Cardiac muscle cell (in vitro differentiated cells and primary cell): ENCODE results near the gene PTF1A. TPM values are rescaled to one million over a fixed set of nuclear protein-coding genes. Genes with fewer than 3 reads are reported as not detected.
A peak's percentile ranks its signal among the peaks of the same experiment; 100 is the strongest.

ENCODE experiments used
- DNase-seq, 2 donors: peaks; one replicate each; pipeline versions ENCODE4 v3.0.0 to v3.0.0-alpha.2; 2010 to 2017; ENCODE audit warnings: low read depth in 1 of 2, low spot score in 1 of 2
- H3K27ac ChIP-seq: fragments of 200-600 bp; sonication (generic); 2 replicates; pipeline ENCODE4 v1.5.1; 2016
- H3K27me3 ChIP-seq: fragments of 200-600 bp; sonication (generic); 2 replicates; pipeline ENCODE4 v1.6.0; 2016; ENCODE audit warnings: control low read depth
- H3K36me3 ChIP-seq: fragments of 200-600 bp; sonication (generic); 2 replicates; pipeline ENCODE4 v1.5.1; 2016; ENCODE audit warnings: control low read depth
- H3K4me1 ChIP-seq: fragments of 200-600 bp; sonication (generic); 2 replicates; pipeline ENCODE4 v1.8.1; 2017; ENCODE audit warnings: low read depth, mild to moderate bottlenecking, mixed run types
- H3K4me3 ChIP-seq: fragments of 200-600 bp; sonication (generic); 2 replicates; pipeline ENCODE4 v1.5.1; 2016; ENCODE audit warnings: mild to moderate bottlenecking
- H3K9me3 ChIP-seq: fragments of 200-600 bp; sonication (generic); 2 replicates; pipeline ENCODE4 v1.5.1; 2017; ENCODE audit warnings: low read depth, mild to moderate bottlenecking, control low read depth
- polyA plus RNA-seq: library from polyadenylated mRNA; unstranded; fragments of >200 nt; fragmentation: Nextera tagmentation; extraction: Ambion mirVana; gene quantifications from 2 replicates; pipeline ENCODE4 v1.2.1, GENCODE V29; 2016
- total RNA-seq: library from RNA; depleted of rRNA; stranded (reverse); fragments of >200 nt; gene quantifications from 2 replicates; pipeline ENCODE4 v1.2.3, GENCODE V29; 2016
- TF ChIP-seq, protein P1 (sequence below): IDR thresholded peaks from 2 replicates; pipeline ENCODE4 v1.5.1; 2012; ENCODE audit warnings: low read depth, mild to moderate bottlenecking, low read length

The PTF1A gene
- total and polyA plus RNA-seq, 2 experiments from 2014 or later: not detected

- no peak overlapping the region for H3K27ac ChIP-seq
- TF ChIP-seq, protein P1, sequence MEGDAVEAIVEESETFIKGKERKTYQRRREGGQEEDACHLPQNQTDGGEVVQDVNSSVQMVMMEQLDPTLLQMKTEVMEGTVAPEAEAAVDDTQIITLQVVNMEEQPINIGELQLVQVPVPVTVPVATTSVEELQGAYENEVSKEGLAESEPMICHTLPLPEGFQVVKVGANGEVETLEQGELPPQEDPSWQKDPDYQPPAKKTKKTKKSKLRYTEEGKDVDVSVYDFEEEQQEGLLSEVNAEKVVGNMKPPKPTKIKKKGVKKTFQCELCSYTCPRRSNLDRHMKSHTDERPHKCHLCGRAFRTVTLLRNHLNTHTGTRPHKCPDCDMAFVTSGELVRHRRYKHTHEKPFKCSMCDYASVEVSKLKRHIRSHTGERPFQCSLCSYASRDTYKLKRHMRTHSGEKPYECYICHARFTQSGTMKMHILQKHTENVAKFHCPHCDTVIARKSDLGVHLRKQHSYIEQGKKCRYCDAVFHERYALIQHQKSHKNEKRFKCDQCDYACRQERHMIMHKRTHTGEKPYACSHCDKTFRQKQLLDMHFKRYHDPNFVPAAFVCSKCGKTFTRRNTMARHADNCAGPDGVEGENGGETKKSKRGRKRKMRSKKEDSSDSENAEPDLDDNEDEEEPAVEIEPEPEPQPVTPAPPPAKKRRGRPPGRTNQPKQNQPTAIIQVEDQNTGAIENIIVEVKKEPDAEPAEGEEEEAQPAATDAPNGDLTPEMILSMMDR: no peak
- H3K27me3 ChIP-seq: peaks cover 14% of the 10 kb centered on the region
Observed at GRCh38 chr10:23150610-23151009, 41.5 kb upstream of the PTF1A start.

DNA sequence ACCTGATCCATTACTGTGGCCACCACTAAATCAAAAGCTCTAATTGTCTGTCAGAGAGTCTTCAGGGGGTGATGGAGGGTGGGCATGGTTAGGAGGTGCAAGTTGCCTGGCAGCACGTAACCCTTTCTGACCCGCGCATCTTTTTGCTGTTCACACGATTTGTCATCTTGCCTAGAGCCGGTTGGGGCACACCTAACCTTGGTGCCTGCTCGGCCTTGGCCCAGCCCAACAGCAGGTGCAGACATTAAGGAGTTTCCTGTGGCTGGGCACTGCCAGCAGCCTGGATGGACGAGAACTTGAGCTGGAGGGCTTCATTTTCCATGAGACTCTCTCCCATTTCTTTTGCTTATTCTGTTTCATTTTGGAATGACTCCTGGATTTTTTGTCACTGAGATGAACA, 41.0 kb upstream of the PTF1A start:
- H3K4me3 ChIP-seq: no peak overlapping the region
- no peaks in the 10 kb centered on the region for H3K9me3 ChIP-seq
- TF ChIP-seq, protein P1: no peak
- no peaks in the 10 kb centered on the region for H3K36me3 ChIP-seq
- H3K4me1 ChIP-seq: no peaks in the 10 kb centered on the region
- no peak overlapping the region for H3K27ac ChIP-seq
- no peak for DNase-seq
- H3K27me3 ChIP-seq: peaks cover 18% of the 10 kb centered on the region

More at GRCh38 chr10:23150610-23151009, 41.5 kb upstream of the PTF1A start:
- Histone ChIP-seq H3K4me3 (no peak overlapping the region), H3K4me1 (no peaks in the 10 kb centered on the region), H3K36me3 (no peaks in the 10 kb centered on the region), H3K9me3 (no peaks in the 10 kb centered on the region)
- DNase-seq: peak in 1 of 2 donors; percentile 5

DNA sequence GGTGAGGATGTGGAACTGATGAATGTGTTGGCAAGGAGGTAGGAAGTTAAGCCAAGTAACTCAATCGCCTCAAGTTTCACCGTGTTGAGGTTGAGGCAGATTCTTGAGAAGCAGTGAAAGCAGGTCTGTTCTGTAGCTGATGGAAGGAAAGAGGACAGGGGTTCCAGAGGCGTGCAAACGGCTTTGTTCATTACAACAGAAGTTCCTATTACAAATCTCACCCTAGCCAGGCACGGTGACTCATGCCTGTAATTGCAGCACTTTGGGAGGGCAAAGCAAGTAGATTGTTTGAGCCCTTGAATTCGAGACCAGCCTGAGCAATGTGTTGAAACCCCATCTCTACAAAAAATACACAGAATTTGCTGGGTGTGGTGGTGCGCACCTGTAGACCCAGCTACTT, 36.9 kb upstream of the PTF1A start:
- Histone ChIP-seq H3K27me3 (peaks cover 43% of the 10 kb centered on the region), H3K9me3 (no peaks in the 10 kb centered on the region), H3K36me3 (no peaks in the 10 kb centered on the region), H3K27ac (no peak overlapping the region), H3K4me3 (no peak overlapping the region), H3K4me1 (no peaks in the 10 kb centered on the region)
- TF ChIP-seq, protein P1: no peak
- DNase-seq: peak in 1 of 2 donors; percentile 36

DNA sequence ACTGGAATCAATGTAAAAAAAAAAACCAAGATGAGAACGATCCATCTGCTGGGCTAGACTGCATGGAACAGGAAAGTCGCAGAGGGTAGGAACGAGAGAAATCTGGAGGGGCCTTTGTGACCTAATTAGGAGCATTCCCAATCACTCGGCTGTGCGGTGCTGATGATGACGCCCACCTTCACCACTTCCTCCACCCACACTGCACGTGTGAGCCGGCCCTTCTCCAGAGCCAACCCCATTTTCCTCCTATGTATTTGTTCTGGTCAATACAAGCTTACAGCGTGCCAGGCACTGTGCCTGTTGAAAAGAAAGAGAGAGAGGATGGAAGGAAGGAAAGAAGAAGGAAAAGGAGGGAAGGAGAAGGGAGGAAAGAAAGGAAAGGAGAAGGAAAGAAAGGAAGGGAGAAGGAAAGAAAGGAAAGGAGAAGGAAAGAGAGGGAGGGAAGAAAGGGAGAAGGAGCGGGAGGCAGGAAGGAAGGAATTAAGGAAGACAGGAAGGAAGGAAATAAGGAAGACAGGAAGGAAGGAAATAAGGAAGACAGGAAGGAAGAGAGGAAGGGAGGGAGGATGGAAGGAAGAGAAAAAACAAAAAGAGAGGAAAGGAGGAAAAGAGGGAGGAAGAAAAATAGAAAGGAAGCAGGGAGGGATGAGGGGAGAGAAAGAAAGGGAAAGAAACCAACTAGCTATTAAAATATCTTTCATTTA, 35.5 kb upstream of the PTF1A start:
- DNase-seq: no peak
- Histone ChIP-seq H3K27ac (no peak overlapping the region), H3K36me3 (no peaks in the 10 kb centered on the region), H3K27me3 (peaks cover 51% of the 10 kb centered on the region), H3K9me3 (no peaks in the 10 kb centered on the region), H3K4me1 (no peaks in the 10 kb centered on the region), H3K4me3 (no peak overlapping the region)
- TF ChIP-seq, protein P1: no peak

DNA sequence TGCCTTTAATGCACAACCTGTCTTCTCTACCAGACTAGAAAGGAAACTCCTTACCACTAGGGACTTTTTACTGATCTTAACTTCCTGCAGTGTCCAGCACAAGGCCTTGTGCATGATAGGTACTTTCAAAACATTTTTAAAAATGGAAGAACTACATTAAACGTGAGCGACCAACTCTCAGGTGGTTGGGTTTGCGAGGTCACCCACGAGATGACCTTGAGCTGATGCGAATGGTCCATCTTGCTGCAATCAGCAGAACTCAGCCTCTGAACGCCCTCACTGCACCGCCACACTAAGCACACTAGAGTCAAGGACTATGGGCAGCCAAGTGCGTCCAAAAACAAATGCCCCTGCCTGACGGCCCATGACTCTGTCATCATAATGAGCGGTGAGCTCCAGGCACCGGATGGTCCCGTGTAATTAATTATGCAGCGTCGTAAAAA, 34.9 kb upstream of the PTF1A start:
- H3K27ac ChIP-seq: no peak overlapping the region
- H3K9me3 ChIP-seq: no peaks in the 10 kb centered on the region
- H3K4me1 ChIP-seq: no peaks in the 10 kb centered on the region
- H3K36me3 ChIP-seq: no peaks in the 10 kb centered on the region
- no peak overlapping the region for H3K4me3 ChIP-seq
- peaks cover 51% of the 10 kb centered on the region for H3K27me3 ChIP-seq
- no peak for DNase-seq
- TF ChIP-seq, protein P1: no peak
